ENCODE measurements around the gene SAFB2.
"Not testable (repeated sequence)": the region's sequence is repeated elsewhere in the genome, so short reads cannot be mapped to it uniquely, and the experiment has no call there.

The SAFB2 gene

DNA sequence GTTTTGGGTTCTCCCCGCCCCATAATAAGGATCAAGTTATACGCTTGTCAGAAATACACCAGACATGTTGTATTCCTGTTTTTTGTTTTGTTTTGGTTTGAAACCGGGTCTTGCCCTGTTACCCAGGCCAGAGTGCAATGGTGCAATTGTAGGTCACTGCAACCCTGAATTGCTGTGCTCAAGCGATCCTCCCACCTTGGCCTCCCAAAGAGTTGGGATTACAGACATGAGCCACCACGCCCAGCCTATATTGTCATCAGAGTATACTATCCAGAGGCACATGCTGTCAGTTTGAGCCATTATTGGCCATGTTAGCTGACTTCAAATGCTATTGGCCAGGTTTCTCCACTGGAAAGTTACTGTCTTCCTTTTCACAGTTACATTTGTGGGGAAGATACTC lies 10.1 kb upstream of the SAFB2 start:
- DNase-seq (ENCODE audit: low read depth in 2 of 2) = no peak

DNA sequence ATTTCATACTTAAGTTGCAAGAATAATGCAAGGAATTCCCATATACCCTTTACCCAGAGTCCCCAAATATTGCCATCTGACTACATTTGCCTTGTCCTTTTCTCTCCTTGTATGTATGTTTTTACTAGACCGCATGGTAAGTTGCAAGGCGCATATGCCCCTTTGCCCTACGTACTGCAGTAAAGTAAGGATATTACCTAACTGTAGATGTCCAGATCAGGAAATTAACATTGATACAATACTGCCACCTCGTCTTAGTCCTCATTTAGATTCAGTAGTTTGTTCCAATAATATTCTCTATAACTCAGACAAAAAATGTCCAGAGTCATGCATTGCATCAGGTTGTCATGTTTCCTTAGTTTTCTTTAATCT lies 9.7 kb upstream of the SAFB2 start:
- no peak for DNase-seq (ENCODE audit: low read depth in 2 of 2)

- no peak for DNase-seq (ENCODE audit: low read depth in 2 of 2)
These were observed 9.1 kb upstream of the SAFB2 start for GRCh38 chr19:5631567-5632240.

DNA sequence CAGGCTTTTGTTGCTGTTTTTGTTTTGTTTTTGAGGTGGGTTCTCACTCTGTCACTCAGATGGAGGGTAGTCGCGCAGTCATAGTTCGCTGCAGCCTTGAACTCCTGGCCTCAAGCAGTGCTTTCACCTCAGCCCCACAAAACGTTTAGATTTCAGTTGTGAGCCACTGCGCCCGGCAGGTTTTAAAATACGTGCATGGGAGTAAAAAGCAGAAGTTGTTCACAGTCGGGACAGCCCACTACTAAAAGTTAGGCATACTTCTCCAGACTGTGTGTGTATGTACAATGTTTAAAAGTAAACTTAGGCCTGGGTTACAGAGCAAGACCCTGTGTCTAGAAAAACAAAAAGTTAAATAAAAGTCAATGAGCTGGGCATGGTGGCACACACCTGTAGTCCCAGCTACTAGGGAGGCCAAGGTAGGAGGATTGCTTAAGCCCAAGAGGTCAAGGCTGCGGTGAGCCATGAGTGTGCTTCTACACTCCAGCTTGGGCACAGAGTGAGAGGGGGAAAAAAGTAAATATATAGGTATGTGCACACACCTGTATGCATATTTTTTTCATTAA lies 6.4 kb upstream of the SAFB2 start:
- no peak for DNase-seq (ENCODE audit: low read depth in 2 of 2)

GRCh38 chr19:5628461-5628860 lies 5.9 kb upstream of the SAFB2 start:
- DNase-seq (ENCODE audit: low read depth in 2 of 2) = no peak

GRCh38 chr19:5627395-5627904 lies 4.9 kb upstream of the SAFB2 start:
- DNase-seq (ENCODE audit: low read depth in 2 of 2) = no peak

GRCh38 chr19:5625641-5626040 lies 3.1 kb upstream of the SAFB2 start:
- DNase-seq (ENCODE audit: low read depth in 2 of 2) = no peak

DNA sequence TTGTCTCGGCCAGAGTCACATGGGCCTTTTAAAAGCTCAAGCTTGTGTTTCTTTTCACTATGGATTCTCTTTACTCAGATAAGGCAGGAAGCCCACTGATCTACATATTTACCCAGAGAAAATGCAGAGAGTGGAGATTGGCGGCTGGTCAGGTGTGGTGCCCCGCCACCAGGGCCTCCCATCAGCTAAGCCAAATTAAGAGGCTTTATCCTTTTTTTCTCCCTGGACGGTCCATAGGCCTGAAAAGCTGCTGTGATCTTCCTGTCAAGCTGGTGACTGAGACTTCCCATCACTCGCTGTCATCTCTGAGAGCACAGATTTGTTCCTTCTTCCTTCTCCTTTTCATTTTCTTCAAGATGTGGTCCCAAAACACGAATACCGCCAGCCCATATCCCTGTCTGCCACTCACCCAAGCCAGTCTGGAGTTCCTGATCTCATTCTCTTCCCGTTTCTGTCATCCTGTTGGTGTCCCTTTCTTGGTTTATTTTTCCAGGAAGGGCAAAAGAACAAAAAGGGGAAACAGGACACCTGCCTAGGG lies 2.2 kb upstream of the SAFB2 start:
- DNase-seq (ENCODE audit: low read depth in 2 of 2) = no peak

- no peak for DNase-seq (ENCODE audit: low read depth in 2 of 2)
These were observed 1.6 kb upstream of the SAFB2 start for GRCh38 chr19:5624018-5624663.

DNA sequence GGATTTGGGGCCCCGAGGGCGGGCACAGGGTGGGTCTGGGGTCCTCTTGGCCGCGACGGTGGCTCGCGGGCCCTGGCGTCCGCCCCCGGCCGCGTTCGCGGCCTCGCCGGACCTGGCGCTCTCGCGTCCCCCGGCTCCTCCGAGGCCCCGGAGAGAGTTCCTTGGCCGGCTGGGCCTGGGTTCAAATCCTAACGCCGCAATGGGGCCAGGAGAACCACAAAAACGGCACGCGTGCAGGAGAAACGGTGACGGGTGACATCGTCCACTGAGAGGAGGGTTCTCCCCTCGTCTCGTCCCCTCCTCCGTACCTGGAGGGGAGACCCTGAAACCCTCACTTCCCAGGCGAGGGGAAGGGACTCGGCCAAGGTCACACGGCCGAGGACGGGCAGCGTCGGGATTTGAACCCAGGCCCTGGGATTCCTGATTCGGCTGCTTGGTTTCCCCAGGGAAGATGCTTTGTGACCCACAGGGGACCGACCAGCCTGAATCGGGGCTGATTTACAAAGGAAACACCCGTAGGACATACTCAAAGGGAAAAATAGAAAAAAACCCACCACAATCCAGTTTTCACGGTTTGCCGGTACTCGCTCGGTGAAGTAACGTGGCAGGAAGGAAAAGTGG lies 931 bp upstream of the SAFB2 start:
- no peak for DNase-seq (ENCODE audit: low read depth in 2 of 2)

- DNase-seq (ENCODE audit: low read depth in 2 of 2) = peak in 1 of 2 donors; percentile 15
These were observed 571 bp downstream of the SAFB2 start for GRCh38 chr19:5621945-5622464.

GRCh38 chr19:5621311-5621944 lies 1.1 kb downstream of the SAFB2 start:
- DNase-seq (ENCODE audit: low read depth in 2 of 2) = no peak

- no peak for DNase-seq (ENCODE audit: low read depth in 2 of 2)
These were observed 2.6 kb downstream of the SAFB2 start for GRCh38 chr19:5619946-5620345.

DNA sequence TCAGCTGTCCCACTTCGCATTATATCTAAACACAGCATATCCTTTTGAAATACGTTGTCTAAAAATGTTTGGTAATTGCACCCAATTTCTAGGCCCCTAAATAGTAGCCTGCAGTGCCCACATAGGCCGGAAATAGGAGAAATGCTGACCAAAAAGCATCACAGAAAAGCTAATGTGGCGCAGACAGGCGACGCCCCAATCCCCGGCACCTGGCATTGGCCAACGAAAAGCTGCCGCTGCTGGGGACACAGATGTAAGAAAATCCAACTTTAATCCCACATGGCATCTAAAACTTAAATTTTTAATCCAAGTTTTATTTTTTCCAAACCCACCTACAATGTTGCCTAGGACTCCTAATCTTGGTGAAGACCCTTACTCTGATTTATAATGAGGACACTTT lies 4.0 kb downstream of the SAFB2 start:
- DNase-seq (ENCODE audit: low read depth in 2 of 2) = no peak

DNA sequence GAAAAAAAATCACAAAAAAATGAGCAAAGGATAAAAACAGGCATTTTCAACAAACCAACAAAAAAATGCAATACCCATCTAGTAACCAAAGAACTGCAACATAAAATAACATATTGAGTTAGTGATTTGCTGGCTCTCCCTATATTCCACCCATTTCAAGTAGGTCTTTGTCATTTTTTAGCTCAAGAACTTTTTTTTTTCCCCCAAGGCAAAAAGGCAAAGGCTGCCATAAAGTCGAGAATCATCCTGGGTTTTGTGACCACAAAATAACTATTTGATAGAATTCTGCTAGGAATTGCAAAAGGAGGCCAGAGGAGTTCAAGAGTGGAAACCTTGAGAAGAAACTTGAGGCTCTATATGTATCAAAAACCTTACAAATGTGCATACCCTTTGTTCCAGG lies 5.5 kb downstream of the SAFB2 start:
- DNase-seq (ENCODE audit: low read depth in 2 of 2) = no peak

GRCh38 chr19:5615756-5616327 lies 6.7 kb downstream of the SAFB2 start:
- DNase-seq (ENCODE audit: low read depth in 2 of 2) = no peak

DNA sequence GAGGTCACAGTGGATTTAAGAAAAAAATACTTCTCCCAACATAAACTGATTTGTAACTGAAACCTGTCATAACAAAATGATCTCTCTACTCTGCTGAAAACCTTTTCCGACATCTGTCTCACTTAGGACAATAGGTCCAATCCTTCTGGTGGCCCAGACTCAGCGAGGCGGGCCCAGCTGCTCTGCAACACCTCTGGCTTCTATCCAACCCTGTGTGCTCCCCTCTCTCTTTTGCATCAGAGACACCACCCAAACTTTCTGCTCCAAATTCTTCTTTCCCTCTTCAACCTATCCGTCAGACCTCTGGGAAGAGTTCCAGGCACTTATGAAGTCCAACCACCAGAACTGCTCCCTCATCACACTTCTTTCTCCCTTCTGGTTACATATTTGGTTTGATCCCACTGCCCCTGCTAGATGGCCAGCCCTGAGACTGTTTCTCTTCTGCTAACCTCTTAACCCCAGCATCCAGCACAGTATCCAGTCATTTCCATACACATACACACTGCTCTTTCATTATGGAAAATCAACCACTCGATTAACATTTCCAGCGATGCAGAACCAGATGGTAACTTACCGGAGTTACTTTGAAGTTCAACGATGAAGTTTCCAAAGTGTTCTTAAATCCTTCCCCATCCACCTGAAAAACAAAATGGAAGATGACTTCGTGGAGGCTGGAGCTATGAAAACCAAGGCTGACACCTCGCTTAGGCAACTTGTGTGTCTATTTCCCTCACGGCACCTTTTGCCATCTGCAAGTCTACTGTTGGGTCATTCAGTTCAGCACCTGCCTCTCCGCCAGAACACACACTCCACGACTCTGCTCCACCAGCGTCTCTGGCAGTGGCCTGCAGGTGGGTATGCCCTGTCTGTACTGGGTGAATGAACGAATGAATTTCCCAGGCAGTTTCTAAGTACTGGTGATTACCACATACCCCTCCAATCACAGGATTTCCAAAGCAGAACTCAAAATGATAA lies 9.4 kb downstream of the SAFB2 start:
- no peak for DNase-seq (ENCODE audit: low read depth in 2 of 2)

DNA sequence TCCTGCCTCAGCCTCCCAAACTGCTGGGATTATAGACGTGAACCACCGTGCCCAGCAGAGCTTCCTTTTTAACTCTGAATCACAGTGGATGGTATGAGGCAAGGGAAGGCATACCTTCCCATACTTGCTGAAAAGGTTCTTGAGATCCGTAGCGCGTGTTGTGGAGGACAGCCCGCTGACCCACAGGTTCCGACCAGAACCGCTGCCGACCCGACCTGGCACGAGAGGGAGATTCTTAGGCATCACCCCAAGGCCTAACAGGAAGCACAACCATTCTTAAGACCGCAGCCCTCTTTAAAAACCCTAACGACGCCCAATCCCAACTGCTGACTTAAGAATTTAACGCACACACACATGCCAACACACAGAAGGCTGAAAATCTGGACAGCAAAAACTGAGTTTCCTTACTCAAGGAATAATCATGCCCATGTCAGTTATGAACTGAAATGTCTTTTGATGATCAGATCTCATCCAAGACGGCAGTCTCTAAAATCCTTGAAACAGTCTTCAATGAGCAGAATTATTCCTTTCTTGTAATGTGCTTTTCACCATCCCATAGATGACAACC lies 12.6 kb downstream of the SAFB2 start:
- DNase-seq (ENCODE audit: low read depth in 2 of 2) = no peak

GRCh38 chr19:5608766-5609165 lies 13.8 kb downstream of the SAFB2 start:
- not testable (repeated sequence) for DNase-seq (ENCODE audit: low read depth in 2 of 2)

DNA sequence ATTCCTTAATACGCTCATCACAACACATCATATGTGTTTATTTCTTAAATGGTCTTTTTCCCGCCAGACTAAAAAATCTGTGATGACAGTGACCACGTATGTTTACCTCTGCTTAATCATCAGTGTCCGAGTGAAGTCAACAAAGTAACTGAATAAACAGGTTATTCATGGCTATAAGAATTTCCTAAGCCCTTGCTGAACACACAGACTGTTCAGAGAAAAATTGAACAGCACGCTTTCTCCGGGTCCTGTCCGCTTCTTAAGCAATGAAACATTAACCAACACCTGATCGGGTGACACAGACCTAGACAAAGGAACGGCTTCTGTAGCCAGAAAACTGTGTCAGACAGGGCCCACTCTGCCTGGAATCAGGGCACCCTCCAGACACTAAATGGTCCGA lies 14.3 kb downstream of the SAFB2 start:
- no peak for DNase-seq (ENCODE audit: low read depth in 2 of 2)

All from stimulated activated CD8-positive, alpha-beta memory T cell treated with anti-CD3 and anti-CD28 coated beads, Interleukin-15, amount 100 ng/mL, for 4 hours (primary cell).